Ascending aorta (tissue), 2 donors: ENCODE data around the gene CCDC9B. TPM values are rescaled to one million over a fixed set of nuclear protein-coding genes. Genes with fewer than 3 reads are reported as not detected.

Experiments
- DNase-seq, 2 donors: peaks; one replicate each; pipeline ENCODE4 v3.0.0-alpha.2; 2019; ENCODE audit warnings: low spot score in 2 of 2
- H3K27ac ChIP-seq, 2 donors: fragments of 200-600 bp; sonication (generic); one replicate each; pipeline ENCODE4 v1.5.1; 2016 to 2017; ENCODE audit warnings: mild to moderate bottlenecking in 1 of 2
- H3K27me3 ChIP-seq: fragments of 200-600 bp; sonication (generic); one replicate; pipeline ENCODE4 v1.5.1; 2017
- H3K36me3 ChIP-seq, 2 donors: fragments of 200-600 bp; sonication (generic); one replicate each; pipeline ENCODE4 v1.5.1; 2016
- H3K4me1 ChIP-seq, 2 donors: fragments of 200-600 bp; sonication (generic); one replicate each; pipeline ENCODE4 v1.5.1; 2016 to 2017; ENCODE audit warnings: mild to moderate bottlenecking in 1 of 2
- H3K4me3 ChIP-seq, 2 donors: fragments of 200-600 bp; sonication (generic); one replicate each; pipeline ENCODE4 v1.5.1; 2016 to 2017; ENCODE audit warnings: mild to moderate bottlenecking in 1 of 2
- H3K9me3 ChIP-seq, 2 donors: fragments of 200-600 bp; sonication (generic); one replicate each; pipeline ENCODE4 v1.5.1; 2016
- intact Hi-C: fragments of 100-400 bp; cut with DNase I; formaldehyde crosslinking; loops from one replicate; pipeline ENCODE4 v1.15.1; 2023
- total RNA-seq: library from RNA; depleted of rRNA; stranded (reverse); fragments of >200 nt; gene quantifications from one replicate; pipeline ENCODE4 v1.1.0, GENCODE V29; 2016
- TF ChIP-seq, protein P1 (sequence below), 3 experiments: fragments of 200-600 bp in 2 of 3; fragments of 450-650 bp in 1 of 3; sonication (generic) in 2 of 3; IDR thresholded peaks; one replicate each; pipeline ENCODE4 v1.5.1; 2016 to 2019; ENCODE audit warnings: antibody characterized with exemption in 3 of 3, mild to moderate bottlenecking in 1 of 3, moderate library complexity in 1 of 3

Gene CCDC9B
- total RNA-seq, 1 donor from 2014 or later = 55.8 TPM

GRCh38 chr15:40312370-40313158 lies 28.2 kb downstream of the CCDC9B start:
- no peak for DNase-seq

DNA sequence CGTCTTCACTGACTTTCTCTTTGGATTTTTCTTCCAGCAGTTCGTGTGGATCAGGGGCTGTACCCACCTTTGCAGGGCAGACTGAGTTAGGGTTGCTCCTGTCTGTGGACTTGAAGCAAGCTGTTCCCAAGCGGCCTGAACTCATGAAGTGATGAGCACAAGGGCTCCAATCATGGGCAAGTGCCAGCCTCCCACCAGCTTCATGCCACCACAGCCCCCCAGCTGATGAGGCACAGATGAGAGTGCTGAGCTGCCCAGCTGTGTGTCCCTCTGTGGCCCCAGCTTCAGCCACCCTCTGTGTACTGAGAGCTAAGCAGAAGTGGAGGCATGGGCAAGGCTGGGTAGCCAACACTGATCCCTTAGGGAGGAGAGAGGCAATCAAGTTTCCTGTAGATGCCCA lies 29.7 kb downstream of the CCDC9B start:
- Histone ChIP-seq H3K36me3 (no peaks in the 10 kb centered on the region), H3K9me3 (no peaks in the 10 kb centered on the region), H3K4me3 (no peak overlapping the region), H3K27ac (no peak overlapping the region), H3K4me1 (no peaks in the 10 kb centered on the region), H3K27me3 (no peaks in the 10 kb centered on the region)
- TF ChIP-seq, protein P1, sequence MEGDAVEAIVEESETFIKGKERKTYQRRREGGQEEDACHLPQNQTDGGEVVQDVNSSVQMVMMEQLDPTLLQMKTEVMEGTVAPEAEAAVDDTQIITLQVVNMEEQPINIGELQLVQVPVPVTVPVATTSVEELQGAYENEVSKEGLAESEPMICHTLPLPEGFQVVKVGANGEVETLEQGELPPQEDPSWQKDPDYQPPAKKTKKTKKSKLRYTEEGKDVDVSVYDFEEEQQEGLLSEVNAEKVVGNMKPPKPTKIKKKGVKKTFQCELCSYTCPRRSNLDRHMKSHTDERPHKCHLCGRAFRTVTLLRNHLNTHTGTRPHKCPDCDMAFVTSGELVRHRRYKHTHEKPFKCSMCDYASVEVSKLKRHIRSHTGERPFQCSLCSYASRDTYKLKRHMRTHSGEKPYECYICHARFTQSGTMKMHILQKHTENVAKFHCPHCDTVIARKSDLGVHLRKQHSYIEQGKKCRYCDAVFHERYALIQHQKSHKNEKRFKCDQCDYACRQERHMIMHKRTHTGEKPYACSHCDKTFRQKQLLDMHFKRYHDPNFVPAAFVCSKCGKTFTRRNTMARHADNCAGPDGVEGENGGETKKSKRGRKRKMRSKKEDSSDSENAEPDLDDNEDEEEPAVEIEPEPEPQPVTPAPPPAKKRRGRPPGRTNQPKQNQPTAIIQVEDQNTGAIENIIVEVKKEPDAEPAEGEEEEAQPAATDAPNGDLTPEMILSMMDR (IDR thresholded peaks at IDR 0.05) = no peak
- no peak for DNase-seq
- intact Hi-C loops = no loop called here

More at GRCh38 chr15:40312370-40313158, 28.2 kb downstream of the CCDC9B start:
- no peaks in the 10 kb centered on the region for H3K4me1 ChIP-seq
- H3K36me3 ChIP-seq = no peaks in the 10 kb centered on the region
- TF ChIP-seq, protein P1 (IDR thresholded peaks at IDR 0.05) = no peak
- intact Hi-C loops = no loop called here
- H3K27me3 ChIP-seq = no peaks in the 10 kb centered on the region
- no peak overlapping the region for H3K27ac ChIP-seq
- H3K4me3 ChIP-seq = no peak overlapping the region
- no peaks in the 10 kb centered on the region for H3K9me3 ChIP-seq

DNA sequence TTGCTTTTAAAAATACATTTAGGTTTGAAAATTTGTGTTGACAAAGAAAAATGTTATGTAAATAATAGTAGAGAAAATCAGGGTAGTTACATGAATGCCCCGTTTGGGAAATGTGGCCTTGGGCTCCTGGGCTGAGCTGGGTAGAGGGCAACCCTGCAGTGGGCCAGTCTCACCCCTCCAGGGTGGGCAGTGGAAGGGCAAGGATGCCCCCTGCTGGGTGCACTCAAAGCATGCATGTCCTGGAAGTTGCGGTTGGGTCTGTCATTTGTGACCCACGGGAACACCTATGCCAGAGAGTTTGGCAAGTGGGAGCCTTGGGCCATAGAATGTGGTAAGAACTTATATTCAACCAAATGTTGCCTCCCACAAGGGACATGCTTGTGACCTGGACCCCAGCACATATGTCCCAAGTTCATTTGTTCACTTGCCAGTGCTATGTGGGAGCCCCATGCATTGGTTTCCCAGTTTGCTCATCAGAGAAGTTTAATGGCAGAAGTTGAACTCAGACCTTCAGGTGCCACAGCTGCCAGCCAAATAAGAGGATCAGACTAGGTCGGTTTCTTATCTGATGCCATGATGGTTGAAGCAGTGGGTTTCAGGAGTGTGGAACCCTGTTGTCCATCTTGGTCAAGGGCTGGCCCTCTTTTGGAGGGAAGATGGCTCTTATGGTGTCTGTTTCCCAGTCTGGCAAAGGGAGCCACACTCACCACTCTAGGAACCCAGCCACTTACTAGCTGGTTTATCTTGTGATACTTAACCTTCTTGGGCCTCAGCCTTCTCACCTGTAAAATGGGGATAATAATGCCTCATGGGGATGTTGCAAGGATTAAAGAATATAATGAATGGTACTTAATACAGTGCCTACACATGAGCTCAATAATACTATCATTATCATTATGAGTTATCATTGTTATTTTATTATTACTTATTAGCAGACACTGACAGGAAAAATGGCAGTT lies 30.5 kb downstream of the CCDC9B start:
- TF ChIP-seq, protein P1 (IDR thresholded peaks at IDR 0.05) = peak in 2 of 3 experiments; percentile 24 to 44
- intact Hi-C loops = no loop called here
- no peak for DNase-seq
- Histone ChIP-seq H3K9me3 (no peaks in the 10 kb centered on the region), H3K4me3 (no peak overlapping the region), H3K4me1 (no peaks in the 10 kb centered on the region), H3K27me3 (no peaks in the 10 kb centered on the region), H3K27ac (no peak overlapping the region), H3K36me3 (no peaks in the 10 kb centered on the region)

GRCh38 chr15:40309344-40309862 lies 31.3 kb downstream of the CCDC9B start:
- Histone ChIP-seq H3K27ac (no peak overlapping the region), H3K36me3 (no peaks in the 10 kb centered on the region), H3K4me3 (no peak overlapping the region), H3K27me3 (no peaks in the 10 kb centered on the region), H3K4me1 (no peaks in the 10 kb centered on the region), H3K9me3 (no peaks in the 10 kb centered on the region)
- no peak for DNase-seq
- TF ChIP-seq, protein P1 (IDR thresholded peaks at IDR 0.05) = no peak
- intact Hi-C loops = no loop called here

DNA sequence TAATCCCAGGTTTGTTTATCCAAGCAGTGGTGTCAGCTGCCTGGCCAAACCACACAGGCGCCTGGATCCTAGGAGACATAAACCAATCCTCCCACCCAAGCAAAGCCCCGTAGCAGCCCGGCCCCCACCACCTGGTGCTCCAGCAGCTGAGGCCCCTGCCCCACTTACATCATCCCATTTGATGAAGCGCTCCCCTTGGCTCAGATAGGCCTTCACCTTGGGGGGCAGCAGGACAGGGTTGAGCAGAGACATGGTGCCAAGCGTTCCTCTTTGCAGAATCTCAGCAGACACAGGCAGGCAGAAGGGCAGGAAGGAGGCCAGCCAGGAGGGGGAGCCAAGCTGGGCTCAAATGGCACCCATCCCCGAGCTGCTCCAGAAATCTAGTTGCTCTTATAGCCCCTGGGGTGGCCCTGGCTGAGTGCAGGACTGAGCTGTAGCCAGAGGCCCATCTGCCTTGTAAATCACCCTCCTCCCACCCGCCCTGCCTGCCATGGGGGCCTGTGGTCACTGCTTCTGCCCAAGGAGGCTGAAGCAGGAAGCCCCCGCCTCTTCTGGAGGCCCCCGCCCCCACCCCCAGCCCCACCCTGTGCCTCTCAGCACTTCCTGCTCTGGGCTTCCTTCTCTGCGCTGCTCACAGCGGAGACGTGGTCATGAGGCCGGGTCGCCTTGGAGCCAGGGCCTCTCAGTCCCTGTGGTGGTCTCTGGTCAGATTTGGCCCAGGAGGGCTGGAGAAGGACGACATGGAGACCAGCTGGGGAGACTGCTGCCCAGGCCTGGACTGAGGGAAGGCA lies 33.1 kb downstream of the CCDC9B start, which contains the start of gene PLCB2:
Gene PLCB2, minus strand, starts transcription at position 515 of the 791 bp plus-strand sequence. Its CDS starts 263 bp downstream, at position 252.
- TF ChIP-seq, protein P1 (IDR thresholded peaks at IDR 0.05) = no peak
- DNase-seq = no peak

More for the DNA sequence above, 33.1 kb downstream of the CCDC9B start, which contains the start of gene PLCB2:
- intact Hi-C loops = no loop called here
- no peaks in the 10 kb centered on the region for H3K4me1 ChIP-seq
- no peaks in the 10 kb centered on the region for H3K36me3 ChIP-seq
- peak within 1 kb of the TSS in 1 of 2 donors; percentile 26 for H3K27ac ChIP-seq
- H3K9me3 ChIP-seq = no peaks in the 10 kb centered on the region
- no peaks in the 10 kb centered on the region for H3K27me3 ChIP-seq
- H3K4me3 ChIP-seq = peak within 1 kb of the TSS in 1 of 2 donors; percentile 48
